Measurements from ENCODE around the gene CLCA1. TPM values are rescaled to one million over a fixed set of nuclear protein-coding genes. Genes with fewer than 3 reads are reported as not detected.

The CLCA1 gene
- total RNA-seq, 1 donor from 2014 or later, result not detected

- Histone ChIP-seq H3K36me3 (ENCODE audit: insufficient read depth, low read length) (no peaks in the 10 kb centered on the region), H3K9ac (ENCODE audit: low read length) (no peak overlapping the region), H3K27me3 (ENCODE audit: insufficient read depth, low read length) (no peaks in the 10 kb centered on the region), H2AFZ (ENCODE audit: low read depth, low read length) (peak overlapping the region; percentile 16), H3K79me2 (ENCODE audit: insufficient read depth, low read length) (no peaks in the 10 kb centered on the region), H3K4me3 (ENCODE audit: insufficient read depth, low read depth, low read length) (no peak overlapping the region), H3K4me2 (ENCODE audit: low read length) (no peak overlapping the region), H3K27ac (ENCODE audit: low read depth, low read length) (no peak overlapping the region), H3K4me1 (ENCODE audit: insufficient read depth, low read length) (no peaks in the 10 kb centered on the region), H3K9me3 (ENCODE audit: insufficient read depth, low read depth, low read length) (no peaks in the 10 kb centered on the region), H4K20me1 (ENCODE audit: insufficient read depth, low read length) (no peaks in the 10 kb centered on the region)
- H3K36me3 Mint-ChIP-seq (ENCODE audit: low read depth, unreplicated experiment), result no peaks in the 10 kb centered on the region
- TF ChIP-seq, protein P1, sequence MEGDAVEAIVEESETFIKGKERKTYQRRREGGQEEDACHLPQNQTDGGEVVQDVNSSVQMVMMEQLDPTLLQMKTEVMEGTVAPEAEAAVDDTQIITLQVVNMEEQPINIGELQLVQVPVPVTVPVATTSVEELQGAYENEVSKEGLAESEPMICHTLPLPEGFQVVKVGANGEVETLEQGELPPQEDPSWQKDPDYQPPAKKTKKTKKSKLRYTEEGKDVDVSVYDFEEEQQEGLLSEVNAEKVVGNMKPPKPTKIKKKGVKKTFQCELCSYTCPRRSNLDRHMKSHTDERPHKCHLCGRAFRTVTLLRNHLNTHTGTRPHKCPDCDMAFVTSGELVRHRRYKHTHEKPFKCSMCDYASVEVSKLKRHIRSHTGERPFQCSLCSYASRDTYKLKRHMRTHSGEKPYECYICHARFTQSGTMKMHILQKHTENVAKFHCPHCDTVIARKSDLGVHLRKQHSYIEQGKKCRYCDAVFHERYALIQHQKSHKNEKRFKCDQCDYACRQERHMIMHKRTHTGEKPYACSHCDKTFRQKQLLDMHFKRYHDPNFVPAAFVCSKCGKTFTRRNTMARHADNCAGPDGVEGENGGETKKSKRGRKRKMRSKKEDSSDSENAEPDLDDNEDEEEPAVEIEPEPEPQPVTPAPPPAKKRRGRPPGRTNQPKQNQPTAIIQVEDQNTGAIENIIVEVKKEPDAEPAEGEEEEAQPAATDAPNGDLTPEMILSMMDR (IDR thresholded peaks at IDR 0.05; ENCODE audit: insufficient read depth, low read depth, low read length), result no peak
- TF ChIP-seq EZH2 (IDR thresholded peaks at IDR 0.05; ENCODE audit: insufficient read depth, low read length), result no peak
- H3K4me1 Mint-ChIP-seq (ENCODE audit: low read depth, unreplicated experiment), result peaks cover 4% of the 10 kb centered on the region
- peaks cover 7% of the 10 kb centered on the region for H3K27me3 Mint-ChIP-seq (ENCODE audit: low read depth, unreplicated experiment)
- H3K27ac Mint-ChIP-seq (ENCODE audit: unreplicated experiment), result no peak overlapping the region
- no peak for FAIRE-seq
- H3K4me3 Mint-ChIP-seq (ENCODE audit: unreplicated experiment), result no peak overlapping the region
- DNase-seq (ENCODE audit: low read depth), result no peak
- H3K9me3 Mint-ChIP-seq (ENCODE audit: unreplicated experiment), result no peaks in the 10 kb centered on the region
Measured at GRCh38 chr1:86472152-86472551, 3.4 kb downstream of the CLCA1 start.

GRCh38 chr1:86472767-86473166 is 4.0 kb downstream of the CLCA1 start:
- H3K4me1 Mint-ChIP-seq (ENCODE audit: low read depth, unreplicated experiment), result peaks cover 4% of the 10 kb centered on the region
- no peak for DNase-seq (ENCODE audit: low read depth)
- no peak for FAIRE-seq
- no peak for TF ChIP-seq EZH2 (IDR thresholded peaks at IDR 0.05; ENCODE audit: insufficient read depth, low read length)
- TF ChIP-seq, protein P1 (IDR thresholded peaks at IDR 0.05; ENCODE audit: insufficient read depth, low read depth, low read length), result no peak
- H3K27me3 ChIP-seq (ENCODE audit: insufficient read depth, low read length), result no peaks in the 10 kb centered on the region
- no peaks in the 10 kb centered on the region for H3K9me3 Mint-ChIP-seq (ENCODE audit: unreplicated experiment)
- no peak overlapping the region for H3K4me3 Mint-ChIP-seq (ENCODE audit: unreplicated experiment)
- no peak overlapping the region for H3K9ac ChIP-seq (ENCODE audit: low read length)
- H3K27me3 Mint-ChIP-seq (ENCODE audit: low read depth, unreplicated experiment), result peaks cover 7% of the 10 kb centered on the region
- H3K4me1 ChIP-seq (ENCODE audit: insufficient read depth, low read length), result no peaks in the 10 kb centered on the region
- no peak overlapping the region for H2AFZ ChIP-seq (ENCODE audit: low read depth, low read length)
- no peak overlapping the region for H3K27ac Mint-ChIP-seq (ENCODE audit: unreplicated experiment)
- no peak overlapping the region for H3K27ac ChIP-seq (ENCODE audit: low read depth, low read length)
- H3K4me2 ChIP-seq (ENCODE audit: low read length), result no peak overlapping the region
- no peaks in the 10 kb centered on the region for H4K20me1 ChIP-seq (ENCODE audit: insufficient read depth, low read length)
- H3K79me2 ChIP-seq (ENCODE audit: insufficient read depth, low read length), result no peaks in the 10 kb centered on the region
- no peaks in the 10 kb centered on the region for H3K36me3 ChIP-seq (ENCODE audit: insufficient read depth, low read length)
- H3K9me3 ChIP-seq (ENCODE audit: insufficient read depth, low read depth, low read length), result no peaks in the 10 kb centered on the region
- no peak overlapping the region for H3K4me3 ChIP-seq (ENCODE audit: insufficient read depth, low read depth, low read length)
- H3K36me3 Mint-ChIP-seq (ENCODE audit: low read depth, unreplicated experiment), result no peaks in the 10 kb centered on the region

- H3K4me2 ChIP-seq (ENCODE audit: low read length), result no peak overlapping the region
- no peak for TF ChIP-seq EZH2 (IDR thresholded peaks at IDR 0.05; ENCODE audit: insufficient read depth, low read length)
- TF ChIP-seq, protein P1 (IDR thresholded peaks at IDR 0.05; ENCODE audit: insufficient read depth, low read depth, low read length), result no peak
- no peaks in the 10 kb centered on the region for H3K4me1 ChIP-seq (ENCODE audit: insufficient read depth, low read length)
- no peaks in the 10 kb centered on the region for H3K9me3 ChIP-seq (ENCODE audit: insufficient read depth, low read depth, low read length)
- H3K79me2 ChIP-seq (ENCODE audit: insufficient read depth, low read length), result no peaks in the 10 kb centered on the region
- no peak for DNase-seq (ENCODE audit: low read depth)
- H3K4me3 Mint-ChIP-seq (ENCODE audit: unreplicated experiment), result no peak overlapping the region
- no peaks in the 10 kb centered on the region for H3K36me3 Mint-ChIP-seq (ENCODE audit: low read depth, unreplicated experiment)
- H3K36me3 ChIP-seq (ENCODE audit: insufficient read depth, low read length), result no peaks in the 10 kb centered on the region
- H3K27ac Mint-ChIP-seq (ENCODE audit: unreplicated experiment), result no peak overlapping the region
- peaks cover 4% of the 10 kb centered on the region for H3K4me1 Mint-ChIP-seq (ENCODE audit: low read depth, unreplicated experiment)
- H3K27me3 ChIP-seq (ENCODE audit: insufficient read depth, low read length), result no peaks in the 10 kb centered on the region
- no peak for FAIRE-seq
- H3K9me3 Mint-ChIP-seq (ENCODE audit: unreplicated experiment), result no peaks in the 10 kb centered on the region
- no peaks in the 10 kb centered on the region for H4K20me1 ChIP-seq (ENCODE audit: insufficient read depth, low read length)
- no peak overlapping the region for H3K9ac ChIP-seq (ENCODE audit: low read length)
- peaks cover 2% of the 10 kb centered on the region for H3K27me3 Mint-ChIP-seq (ENCODE audit: low read depth, unreplicated experiment)
- no peak overlapping the region for H3K4me3 ChIP-seq (ENCODE audit: insufficient read depth, low read depth, low read length)
- H2AFZ ChIP-seq (ENCODE audit: low read depth, low read length), result no peak overlapping the region
- no peak overlapping the region for H3K27ac ChIP-seq (ENCODE audit: low read depth, low read length)
Measured at GRCh38 chr1:86477256-86477655, 8.5 kb downstream of the CLCA1 start.

Measured in astrocyte (in vitro differentiated cells and primary cell).